ENCODE measurements around the gene ING2.
"Not testable (repeated sequence)": the region's sequence is repeated elsewhere in the genome, so short reads cannot be mapped to it uniquely, and the experiment has no call there.

Gene ING2

GRCh38 chr4:183471946-183472708 is 32.7 kb upstream of the ING2 start:
- no peak overlapping the region for H3K4me3 ChIP-seq (ENCODE audit: low read length)
- no peaks in the 10 kb centered on the region for H3K36me3 ChIP-seq (ENCODE audit: control insufficient read depth, insufficient read depth, low read length)
- no peaks in the 10 kb centered on the region for H3K4me1 ChIP-seq (ENCODE audit: control insufficient read depth, insufficient read depth, low read length)
- DNase-seq (ENCODE audit: low read depth, low spot score): peak; percentile 37
- no peak overlapping the region for H3K27ac ChIP-seq (ENCODE audit: low read length)
- no peaks in the 10 kb centered on the region for H3K27me3 ChIP-seq (ENCODE audit: control insufficient read depth, insufficient read depth, low read length)
- 100% methylated on average over 1 of the region's 12 CpGs for WGBS (ENCODE audit: insufficient coverage, insufficient read length)
- H3K9me3 ChIP-seq (ENCODE audit: control insufficient read depth, insufficient read depth, low read length): no peaks in the 10 kb centered on the region

DNA sequence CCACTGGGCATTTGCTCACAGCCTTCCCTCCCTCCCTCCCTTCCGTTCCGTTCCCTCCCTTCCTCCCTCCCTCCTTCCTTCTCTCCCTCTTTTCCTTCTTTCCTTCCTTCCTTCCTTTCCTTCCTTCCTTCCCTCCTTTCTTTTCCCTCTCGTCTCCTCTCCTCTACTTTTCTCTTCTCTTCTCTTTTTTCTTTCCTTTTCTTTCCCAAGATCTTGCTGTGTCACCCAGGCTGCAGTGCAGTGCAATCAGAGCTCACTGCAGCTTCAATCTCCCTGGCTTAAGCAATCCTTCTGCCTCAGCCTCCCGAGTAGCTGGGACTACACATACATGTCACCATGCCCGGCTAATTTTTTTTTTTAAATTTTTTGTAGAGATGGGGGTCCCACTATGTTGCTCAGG is 26.7 kb upstream of the ING2 start:
- DNase-seq (ENCODE audit: low read depth, low spot score): no peak
- no peak overlapping the region for H3K4me3 ChIP-seq (ENCODE audit: low read length)
- no peaks in the 10 kb centered on the region for H3K9me3 ChIP-seq (ENCODE audit: control insufficient read depth, insufficient read depth, low read length)
- H3K4me1 ChIP-seq (ENCODE audit: control insufficient read depth, insufficient read depth, low read length): no peaks in the 10 kb centered on the region
- H3K36me3 ChIP-seq (ENCODE audit: control insufficient read depth, insufficient read depth, low read length): no peaks in the 10 kb centered on the region
- no CpG with 5 or more reads among the region's 5 CpGs for WGBS (ENCODE audit: insufficient coverage, insufficient read length)
- no peak overlapping the region for H3K27ac ChIP-seq (ENCODE audit: low read length)
- no peaks in the 10 kb centered on the region for H3K27me3 ChIP-seq (ENCODE audit: control insufficient read depth, insufficient read depth, low read length)

DNA sequence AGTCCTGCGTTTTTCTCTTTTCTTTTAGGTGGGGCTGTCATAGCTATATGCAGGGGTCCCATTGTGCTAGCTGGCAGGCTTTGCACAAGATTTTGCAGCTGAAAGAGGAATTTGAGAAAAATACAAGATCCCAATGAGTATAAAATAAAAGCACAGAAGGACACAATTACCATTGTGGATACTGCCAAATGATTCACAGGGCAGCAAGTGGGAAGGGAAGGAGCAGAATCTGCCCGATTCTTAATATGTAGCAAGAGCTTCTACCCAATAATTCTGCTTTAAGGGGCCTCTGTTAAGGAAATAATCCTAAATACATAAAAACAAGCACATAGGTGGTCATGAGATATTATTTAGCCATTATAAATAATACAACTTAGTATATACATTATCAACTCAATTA is 25.9 kb upstream of the ING2 start:
- no peaks in the 10 kb centered on the region for H3K9me3 ChIP-seq (ENCODE audit: control insufficient read depth, insufficient read depth, low read length)
- DNase-seq (ENCODE audit: low read depth, low spot score): no peak
- no peak overlapping the region for H3K27ac ChIP-seq (ENCODE audit: low read length)
- H3K36me3 ChIP-seq (ENCODE audit: control insufficient read depth, insufficient read depth, low read length): no peaks in the 10 kb centered on the region
- no CpG with 5 or more reads among the region's 2 CpGs for whole genome bisulfite sequencing (ENCODE audit: insufficient coverage, insufficient read length)
- no peak overlapping the region for H3K4me3 ChIP-seq (ENCODE audit: low read length)
- H3K4me1 ChIP-seq (ENCODE audit: control insufficient read depth, insufficient read depth, low read length): no peaks in the 10 kb centered on the region
- no peaks in the 10 kb centered on the region for H3K27me3 ChIP-seq (ENCODE audit: control insufficient read depth, insufficient read depth, low read length)

GRCh38 chr4:183482515-183483095 is 22.3 kb upstream of the ING2 start:
- not testable (repeated sequence) for H3K27me3 ChIP-seq (ENCODE audit: control insufficient read depth, insufficient read depth, low read length); H3K36me3 ChIP-seq (ENCODE audit: control insufficient read depth, insufficient read depth, low read length); H3K27ac ChIP-seq (ENCODE audit: low read length); H3K9me3 ChIP-seq (ENCODE audit: control insufficient read depth, insufficient read depth, low read length); H3K4me3 ChIP-seq (ENCODE audit: low read length); H3K4me1 ChIP-seq (ENCODE audit: control insufficient read depth, insufficient read depth, low read length); DNase-seq (ENCODE audit: low read depth, low spot score)
- no CpG with 5 or more reads among the region's 33 CpGs for WGBS (ENCODE audit: insufficient coverage, insufficient read length)

DNA sequence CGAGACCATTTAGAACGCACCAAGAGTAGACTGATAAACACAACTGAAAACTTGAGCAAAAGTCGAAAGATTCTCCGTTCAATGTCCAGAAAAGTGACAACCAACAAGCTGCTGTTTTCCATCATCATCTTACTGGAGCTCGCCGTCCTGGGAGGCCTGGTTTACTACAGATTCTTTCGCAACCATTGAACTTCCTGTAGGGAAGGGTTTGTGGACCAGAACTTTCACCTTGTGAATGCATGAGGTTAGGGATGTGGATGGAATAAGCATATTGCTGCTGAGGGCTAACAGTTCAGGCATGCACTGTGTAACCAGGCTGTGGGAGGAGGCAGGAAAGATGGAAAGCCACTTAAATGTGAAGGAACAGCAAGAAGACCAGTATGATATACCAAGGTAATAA is 20.9 kb upstream of the ING2 start:
- Histone ChIP-seq H3K9me3 (ENCODE audit: control insufficient read depth, insufficient read depth, low read length) (no peaks in the 10 kb centered on the region), H3K4me3 (ENCODE audit: low read length) (no peak overlapping the region), H3K4me1 (ENCODE audit: control insufficient read depth, insufficient read depth, low read length) (no peaks in the 10 kb centered on the region), H3K27me3 (ENCODE audit: control insufficient read depth, insufficient read depth, low read length) (no peaks in the 10 kb centered on the region), H3K27ac (ENCODE audit: low read length) (no peak overlapping the region), H3K36me3 (ENCODE audit: control insufficient read depth, insufficient read depth, low read length) (no peaks in the 10 kb centered on the region)
- no peak for DNase-seq (ENCODE audit: low read depth, low spot score)
- no CpG with 5 or more reads among the region's 7 CpGs for WGBS (ENCODE audit: insufficient coverage, insufficient read length)

DNA sequence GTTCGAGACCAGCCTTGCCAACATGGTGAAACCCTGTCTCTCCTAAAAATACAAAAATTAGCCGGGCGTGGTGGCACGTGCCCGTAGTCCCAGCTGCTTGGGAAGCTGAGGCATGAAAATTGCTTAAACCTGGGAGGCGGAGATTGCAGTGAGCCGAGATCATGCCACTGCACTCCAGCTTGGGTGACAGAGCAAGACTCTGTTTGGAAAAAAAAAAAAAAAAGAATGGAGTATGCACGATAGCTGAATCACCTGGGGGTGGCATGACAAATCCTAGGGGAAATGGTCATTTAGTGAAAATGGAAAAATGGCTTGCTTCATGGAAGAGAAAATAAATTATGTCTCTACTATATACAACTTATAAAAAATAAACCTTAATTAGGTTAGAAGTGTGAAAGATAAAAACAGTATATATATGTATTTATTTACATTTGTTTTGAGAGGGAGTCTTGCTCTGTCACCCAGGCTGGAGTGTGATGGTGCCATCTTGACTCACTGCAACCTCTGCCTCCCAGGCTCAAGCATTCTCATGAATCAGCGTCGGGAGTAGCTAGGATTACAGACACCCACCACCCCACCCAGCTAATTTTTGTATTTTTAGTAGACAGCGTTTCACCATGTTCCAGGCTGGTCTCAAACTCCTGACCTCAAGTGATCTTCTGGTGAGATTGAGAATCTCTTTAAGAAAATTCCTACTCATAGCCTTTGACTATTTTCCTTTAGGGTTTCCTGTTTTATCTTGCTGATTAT is 19.3 kb upstream of the ING2 start:
- H3K27me3 ChIP-seq (ENCODE audit: control insufficient read depth, insufficient read depth, low read length): no peaks in the 10 kb centered on the region
- H3K4me3 ChIP-seq (ENCODE audit: low read length): no peak overlapping the region
- no peaks in the 10 kb centered on the region for H3K36me3 ChIP-seq (ENCODE audit: control insufficient read depth, insufficient read depth, low read length)
- no CpG with 5 or more reads among the region's 11 CpGs for WGBS (ENCODE audit: insufficient coverage, insufficient read length)
- DNase-seq (ENCODE audit: low read depth, low spot score): no peak
- no peak overlapping the region for H3K27ac ChIP-seq (ENCODE audit: low read length)
- no peaks in the 10 kb centered on the region for H3K4me1 ChIP-seq (ENCODE audit: control insufficient read depth, insufficient read depth, low read length)
- no peaks in the 10 kb centered on the region for H3K9me3 ChIP-seq (ENCODE audit: control insufficient read depth, insufficient read depth, low read length)

DNA sequence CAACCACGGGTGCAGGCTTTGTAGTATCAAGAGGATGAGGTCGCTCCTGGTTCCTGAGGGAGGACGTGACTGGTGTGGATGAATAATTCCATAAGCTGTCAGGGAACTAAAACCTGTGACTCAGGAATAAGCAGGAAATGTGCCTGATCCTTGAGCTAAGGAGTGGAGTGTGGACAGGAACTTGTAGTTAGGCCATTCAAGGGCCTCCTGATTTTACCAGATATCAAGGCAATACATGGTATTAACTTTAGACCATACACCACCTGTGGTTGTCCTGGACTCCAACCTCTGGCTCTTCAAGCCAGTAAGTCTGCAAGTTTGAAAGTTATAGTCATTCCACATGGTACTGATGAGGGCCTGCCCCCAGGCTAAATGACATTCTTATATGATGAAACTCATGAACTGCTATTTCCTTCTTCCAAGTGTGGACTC is 12.1 kb upstream of the ING2 start:
- Histone ChIP-seq H3K27me3 (ENCODE audit: control insufficient read depth, insufficient read depth, low read length) (no peaks in the 10 kb centered on the region), H3K4me3 (ENCODE audit: low read length) (no peak overlapping the region), H3K4me1 (ENCODE audit: control insufficient read depth, insufficient read depth, low read length) (no peaks in the 10 kb centered on the region), H3K9me3 (ENCODE audit: control insufficient read depth, insufficient read depth, low read length) (no peaks in the 10 kb centered on the region), H3K27ac (ENCODE audit: low read length) (no peak overlapping the region), H3K36me3 (ENCODE audit: control insufficient read depth, insufficient read depth, low read length) (no peaks in the 10 kb centered on the region)
- WGBS (ENCODE audit: insufficient coverage, insufficient read length): no CpG with 5 or more reads among the region's 3 CpGs
- no peak for DNase-seq (ENCODE audit: low read depth, low spot score)

- Histone ChIP-seq H3K4me1 (ENCODE audit: control insufficient read depth, insufficient read depth, low read length) (no peaks in the 10 kb centered on the region), H3K9me3 (ENCODE audit: control insufficient read depth, insufficient read depth, low read length) (no peaks in the 10 kb centered on the region), H3K27me3 (ENCODE audit: control insufficient read depth, insufficient read depth, low read length) (no peaks in the 10 kb centered on the region), H3K27ac (ENCODE audit: low read length) (no peak overlapping the region), H3K36me3 (ENCODE audit: control insufficient read depth, insufficient read depth, low read length) (no peaks in the 10 kb centered on the region), H3K4me3 (ENCODE audit: low read length) (no peak overlapping the region)
- no peak for DNase-seq (ENCODE audit: low read depth, low spot score)
- no CpG with 5 or more reads among the region's 3 CpGs for WGBS (ENCODE audit: insufficient coverage, insufficient read length)
Measured at GRCh38 chr4:183493246-183493645, 11.6 kb upstream of the ING2 start.

DNA sequence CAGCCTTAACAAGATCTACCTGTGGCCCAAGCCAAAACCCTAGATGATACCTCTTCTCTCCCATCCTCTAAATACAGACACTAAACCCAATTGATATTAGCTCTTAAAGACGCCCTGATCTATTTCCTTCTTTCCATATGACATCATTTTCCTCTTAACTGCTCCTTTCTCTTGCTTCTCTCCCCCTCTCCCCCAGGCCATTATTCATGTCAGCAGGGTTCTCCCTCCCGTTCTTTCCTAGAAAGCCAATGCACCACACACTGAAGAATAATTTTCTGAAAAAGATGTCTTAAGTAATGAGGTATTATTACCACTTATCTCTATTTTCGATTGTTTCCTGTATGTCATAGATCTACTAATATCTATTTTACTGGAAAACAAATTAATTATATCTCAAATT is 9.7 kb upstream of the ING2 start:
- H3K4me3 ChIP-seq (ENCODE audit: low read length): no peak overlapping the region
- no peaks in the 10 kb centered on the region for H3K36me3 ChIP-seq (ENCODE audit: control insufficient read depth, insufficient read depth, low read length)
- no peak overlapping the region for H3K27ac ChIP-seq (ENCODE audit: low read length)
- H3K27me3 ChIP-seq (ENCODE audit: control insufficient read depth, insufficient read depth, low read length): no peaks in the 10 kb centered on the region
- H3K9me3 ChIP-seq (ENCODE audit: control insufficient read depth, insufficient read depth, low read length): no peaks in the 10 kb centered on the region
- DNase-seq (ENCODE audit: low read depth, low spot score): no peak
- WGBS (ENCODE audit: insufficient coverage, insufficient read length): no CpG with 5 or more reads among the region's 3 CpGs
- H3K4me1 ChIP-seq (ENCODE audit: control insufficient read depth, insufficient read depth, low read length): no peaks in the 10 kb centered on the region

GRCh38 chr4:183499389-183499788 is 5.5 kb upstream of the ING2 start:
- no CpG with 5 or more reads among the region's 2 CpGs for WGBS (ENCODE audit: insufficient coverage, insufficient read length)
- DNase-seq (ENCODE audit: low read depth, low spot score): no peak
- H3K27ac ChIP-seq (ENCODE audit: low read length): no peak overlapping the region

More at GRCh38 chr4:183499389-183499788, 5.5 kb upstream of the ING2 start:
- Histone ChIP-seq H3K4me3 (ENCODE audit: low read length) (no peak overlapping the region), H3K4me1 (ENCODE audit: control insufficient read depth, insufficient read depth, low read length) (no peaks in the 10 kb centered on the region), H3K27me3 (ENCODE audit: control insufficient read depth, insufficient read depth, low read length) (no peaks in the 10 kb centered on the region), H3K9me3 (ENCODE audit: control insufficient read depth, insufficient read depth, low read length) (no peaks in the 10 kb centered on the region), H3K36me3 (ENCODE audit: control insufficient read depth, insufficient read depth, low read length) (no peaks in the 10 kb centered on the region)

Measured in iPS DF 6.9 (cell line).